T47D (cell line): Measurements from ENCODE around the gene RBP2.
A peak's percentile ranks its signal among the peaks of the same experiment; 100 is the strongest.

Source experiments
- DNase-seq, 2 experiments: peaks; one replicate each; pipeline versions ENCODE4 v3.0.0 to v3.0.0-alpha.2; 2011 to 2012; ENCODE audit warnings: low read depth in 1 of 2, low spot score in 1 of 2
- JUND ChIP-seq: IDR thresholded peaks from 2 replicates; pipeline ENCODE4 v1.6.1; 2012; ENCODE audit warnings: low read depth
- in situ Hi-C: cut with HindIII; loops from 2 replicates; pipeline ENCODE4 v1.10.0; 2016; ENCODE audit warnings: low sequenced_read_pairs, low pct_unique_long_range_greater_than_20kb

Gene RBP2

DNA sequence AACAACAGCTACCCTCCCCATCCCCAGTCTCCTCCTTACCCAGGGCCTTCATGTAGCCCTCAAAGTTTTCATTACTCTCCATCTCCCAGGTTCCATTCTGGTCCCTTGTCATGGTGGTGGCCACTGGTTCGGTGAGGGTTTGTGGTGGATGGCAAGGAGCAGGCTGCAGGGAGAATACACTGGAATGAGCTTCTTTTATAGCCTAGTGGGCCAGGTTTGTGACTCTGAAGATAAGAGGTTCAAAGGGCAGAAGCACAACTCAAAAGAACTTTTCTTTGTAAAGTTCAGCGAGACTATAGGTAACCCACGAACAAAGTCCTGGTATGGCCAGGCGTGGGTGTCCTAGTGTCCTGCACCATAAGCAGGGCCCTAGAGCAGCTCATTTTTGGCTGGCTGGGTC is at the start of gene RBP2:
Gene RBP2, minus strand, starts transcription at position 169 of the 400 bp plus-strand sequence. Its CDS starts 57 bp downstream, at position 112.
- TF ChIP-seq JUND, result no peak
- no peak for DNase-seq
- in situ Hi-C loops, result no loop called here

DNA sequence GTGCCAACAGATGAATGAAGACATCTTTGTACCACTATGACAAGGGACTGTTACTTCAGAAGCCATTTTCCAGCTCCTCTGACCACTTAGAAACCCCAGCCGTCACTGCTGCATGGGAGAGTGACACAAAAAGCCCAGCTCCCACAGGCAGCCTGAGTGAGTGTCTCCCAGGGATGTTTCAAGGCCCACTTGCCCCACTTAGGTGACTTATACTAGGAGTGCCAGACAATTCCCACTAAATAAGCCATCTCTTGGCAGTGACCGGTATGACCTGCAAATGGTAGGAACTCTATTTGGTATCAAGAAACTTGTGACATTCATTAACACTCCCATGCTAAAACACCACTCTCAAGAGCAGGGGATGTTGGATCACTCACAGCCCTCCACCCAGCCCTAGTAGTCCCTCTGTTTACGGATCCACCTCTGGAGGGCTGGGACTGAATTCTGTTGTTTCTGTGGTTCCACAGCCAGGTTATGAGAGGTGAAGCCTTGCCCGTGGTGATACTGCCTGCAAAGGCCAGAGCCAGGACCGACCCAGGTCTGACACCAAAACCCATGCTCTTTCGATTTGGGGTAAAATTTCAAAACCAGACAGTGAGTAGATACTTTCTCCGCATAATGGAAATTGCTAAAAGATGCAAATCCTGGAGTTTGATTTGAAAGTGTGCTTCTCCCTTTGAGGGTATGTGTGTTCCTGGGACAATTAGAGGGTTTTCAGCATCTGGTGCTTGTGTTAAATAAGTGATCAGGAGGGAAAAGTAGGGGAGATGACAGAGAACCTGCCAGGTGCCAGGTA is 48.7 kb upstream of the RBP2 start:
- DNase-seq, result no peak
- no peak for TF ChIP-seq JUND
- in situ Hi-C loops, result no loop called here

DNA sequence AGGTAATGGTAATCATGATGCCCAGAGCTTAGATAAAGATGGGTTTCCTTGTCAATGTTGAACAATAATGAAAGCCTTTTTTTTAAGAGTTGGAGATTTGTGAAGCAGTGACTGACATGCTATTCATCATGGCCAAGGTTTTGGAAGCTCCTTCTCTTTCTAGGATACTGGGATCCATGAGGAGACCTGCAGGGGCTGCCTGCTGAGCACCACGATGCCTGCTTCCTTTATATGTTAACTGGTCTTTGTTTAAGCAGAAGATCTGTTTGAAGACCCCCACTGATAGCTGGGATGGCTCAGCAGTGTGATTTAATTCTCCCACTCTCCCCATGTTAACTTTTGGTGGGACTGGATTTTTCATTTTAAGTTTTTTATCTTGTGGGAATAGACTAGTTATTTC is 47.4 kb upstream of the RBP2 start:
- DNase-seq, result no peak
- TF ChIP-seq JUND, result no peak
- in situ Hi-C loops, result no loop called here

DNA sequence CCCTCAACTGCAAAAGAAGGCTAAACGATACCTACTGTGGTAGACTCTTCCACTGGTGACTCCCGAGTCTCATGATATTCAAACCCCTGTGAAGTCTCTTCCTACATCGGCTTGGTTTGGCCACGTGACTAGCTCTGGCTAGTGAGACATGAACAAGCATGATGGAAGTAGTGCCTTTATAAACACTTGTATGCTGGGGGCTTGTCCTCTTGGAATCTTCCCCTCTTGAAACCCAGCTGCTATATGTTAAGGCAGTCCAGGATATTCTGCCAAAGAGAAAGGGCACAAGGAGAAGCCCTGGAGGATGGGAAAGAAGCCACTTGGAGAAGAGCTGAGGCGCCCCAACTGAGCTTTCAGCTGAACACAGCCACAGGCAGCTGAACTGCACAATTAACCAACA is 46.9 kb upstream of the RBP2 start:
- DNase-seq, result no peak
- in situ Hi-C loops, result no loop called here

DNA sequence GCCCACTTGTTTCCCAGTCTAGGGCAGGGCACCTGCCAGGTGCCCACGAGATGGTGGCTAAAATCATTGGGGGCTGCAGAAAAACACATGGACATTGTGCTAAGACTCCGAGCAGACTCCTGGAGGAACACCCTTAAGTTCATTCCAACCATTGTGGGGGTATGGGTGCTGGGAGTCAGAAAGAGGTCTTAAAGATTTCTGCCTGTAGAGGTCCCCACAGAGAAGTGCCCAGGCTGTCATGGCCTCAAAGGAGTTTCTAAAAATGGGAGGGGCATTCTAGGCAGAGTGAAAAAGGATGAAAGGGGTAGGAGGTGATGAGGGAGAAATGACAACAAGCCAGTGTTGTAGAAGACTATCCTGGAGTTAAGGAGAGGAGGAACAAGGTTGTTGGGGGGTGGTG is 46.1 kb upstream of the RBP2 start:
- no peak for DNase-seq
- in situ Hi-C loops, result no loop called here
- TF ChIP-seq JUND, result no peak

More for the DNA sequence above, 46.9 kb upstream of the RBP2 start:
- no peak for TF ChIP-seq JUND

DNA sequence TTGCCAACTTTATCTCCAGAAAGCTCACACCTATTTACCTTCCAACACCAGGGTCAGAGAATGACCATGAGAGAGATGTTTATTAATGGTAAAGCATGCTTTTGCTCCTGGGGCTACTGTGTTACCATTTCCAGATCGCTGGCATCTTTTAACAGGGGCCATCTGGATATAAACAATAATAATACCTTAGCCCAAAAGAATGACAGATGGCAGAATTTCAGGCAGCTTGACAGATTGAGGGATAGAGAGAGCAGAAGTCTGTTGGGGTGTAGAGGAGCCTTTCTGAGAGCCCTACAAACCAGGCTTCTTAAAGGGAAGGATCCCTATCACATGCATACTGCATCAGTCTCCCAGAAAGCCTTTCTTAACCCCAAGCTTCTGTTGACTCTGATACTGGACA is 45.5 kb upstream of the RBP2 start:
- in situ Hi-C loops, result no loop called here
- TF ChIP-seq JUND, result no peak
- no peak for DNase-seq

DNA sequence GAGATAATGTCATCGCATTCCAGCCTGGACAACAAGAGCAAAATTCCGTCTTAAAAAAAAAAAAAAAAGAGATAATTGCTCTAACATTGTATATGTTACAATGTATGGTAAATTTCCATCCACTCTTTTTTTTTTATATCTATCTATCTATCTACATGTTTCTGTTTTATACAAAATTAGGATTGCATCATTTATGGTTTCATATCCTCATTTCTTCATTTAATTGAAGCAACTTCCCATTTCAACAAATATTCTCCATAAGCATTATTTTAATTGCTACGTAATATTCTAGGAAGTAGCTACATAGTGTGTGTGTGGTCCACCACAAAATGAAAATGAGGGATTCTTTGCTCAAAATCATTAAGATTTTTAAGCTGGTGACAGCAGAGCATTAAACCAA is 44.8 kb upstream of the RBP2 start:
- no peak for TF ChIP-seq JUND
- DNase-seq, result no peak
- in situ Hi-C loops, result no loop called here

DNA sequence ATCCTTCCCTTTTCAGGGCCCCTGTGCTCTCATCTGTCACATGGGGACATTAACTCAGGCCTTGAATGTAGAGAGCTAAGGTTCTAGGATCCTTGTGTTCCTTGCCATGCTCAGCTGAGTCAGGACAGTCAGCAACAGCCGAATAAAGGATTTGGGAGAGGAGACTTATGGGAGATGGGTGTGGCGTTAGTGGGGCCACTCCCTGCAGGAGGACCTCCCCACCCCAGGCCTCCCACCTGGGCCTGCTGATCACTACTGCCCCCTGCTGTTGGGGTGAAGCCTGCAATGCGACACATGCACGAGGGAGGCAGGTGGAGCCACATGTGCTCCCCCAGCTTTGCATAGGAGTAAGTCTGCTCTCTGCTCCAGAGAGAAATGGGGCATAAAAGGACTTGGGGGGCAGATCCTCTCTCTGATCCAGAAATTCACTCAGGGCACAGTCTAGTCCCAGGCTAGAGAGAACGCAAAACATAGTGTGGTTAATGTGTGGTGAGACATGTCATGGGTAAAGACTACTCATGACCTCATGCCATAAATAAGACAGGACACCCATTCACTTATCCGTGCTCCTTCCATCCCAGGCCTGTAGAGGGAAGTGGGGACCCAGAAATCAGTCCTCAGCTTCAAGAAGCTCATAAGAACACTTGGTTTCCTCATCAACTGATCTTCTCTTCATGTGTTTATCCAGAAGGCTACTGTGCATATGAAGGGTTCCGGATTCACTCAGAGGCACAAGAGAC is 43.9 kb upstream of the RBP2 start:
- DNase-seq, result peak in 1 of 2 experiments; percentile 36
- no peak for TF ChIP-seq JUND
- in situ Hi-C loops, result no loop called here

DNA sequence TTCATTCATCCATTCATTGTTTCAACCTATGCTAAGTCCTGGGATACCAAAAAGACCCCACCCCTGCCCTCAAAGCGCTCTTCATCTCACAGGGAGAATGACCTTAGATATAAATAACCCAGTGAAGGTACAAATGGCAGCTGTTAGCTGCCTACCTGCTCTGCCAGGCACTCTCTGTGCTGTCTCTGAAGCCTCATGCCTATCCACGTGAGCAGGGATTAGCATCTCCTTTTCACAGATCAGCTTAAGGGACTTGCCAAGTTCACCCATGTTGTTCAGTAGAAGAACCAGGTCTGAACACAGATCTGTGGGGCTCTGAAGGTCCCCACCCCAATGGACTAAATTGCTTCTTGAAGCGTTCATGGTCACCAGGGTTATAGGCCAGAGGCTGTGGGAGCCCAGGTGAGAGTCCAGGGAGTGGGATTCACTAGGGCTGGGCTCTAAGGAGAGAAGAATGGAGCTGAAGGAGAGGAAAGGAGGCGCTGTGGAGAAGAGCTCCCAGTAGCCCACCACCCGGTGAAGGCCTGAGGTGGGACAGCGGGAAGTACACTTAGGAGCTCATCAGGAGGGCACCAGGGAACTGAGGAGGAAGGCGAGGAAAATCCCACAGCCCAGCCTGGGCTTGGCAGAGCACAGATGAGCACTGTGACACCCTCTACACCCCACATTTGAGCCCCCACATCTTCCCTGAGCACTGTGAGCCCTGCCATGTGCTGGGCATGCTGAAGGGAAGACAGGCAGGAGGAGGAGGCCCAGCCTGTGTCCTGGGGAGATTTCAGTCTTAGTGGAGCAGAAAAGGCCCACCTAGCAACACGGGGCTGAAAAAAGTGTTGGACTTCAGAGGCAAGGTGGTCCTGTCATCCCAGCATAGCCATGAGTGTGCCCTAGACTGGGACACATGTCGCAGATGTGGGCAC is 42.9 kb upstream of the RBP2 start:
- in situ Hi-C loops, result no loop called here
- DNase-seq, result no peak
- no peak for TF ChIP-seq JUND

DNA sequence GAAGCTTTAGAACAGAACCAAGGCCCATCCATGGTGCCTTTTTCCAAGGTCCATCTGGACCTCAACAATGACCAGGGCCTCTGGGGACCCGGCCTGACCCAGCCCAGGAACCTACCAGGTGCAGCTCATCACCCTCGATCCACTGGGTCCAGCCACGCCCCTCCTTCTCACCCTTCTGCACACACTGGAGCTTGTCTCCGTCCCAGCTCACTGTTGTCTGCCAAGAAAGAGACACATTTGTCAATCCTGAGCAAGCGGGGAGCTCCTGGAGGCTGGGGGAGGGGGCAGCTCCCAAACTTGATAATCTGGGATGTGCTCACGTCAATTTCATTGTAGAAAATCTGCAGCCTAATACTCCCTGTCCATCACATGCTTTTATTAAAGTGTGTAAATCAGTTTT is 42.0 kb upstream of the RBP2 start:
- in situ Hi-C loops, result no loop called here
- no peak for DNase-seq
- TF ChIP-seq JUND, result no peak

DNA sequence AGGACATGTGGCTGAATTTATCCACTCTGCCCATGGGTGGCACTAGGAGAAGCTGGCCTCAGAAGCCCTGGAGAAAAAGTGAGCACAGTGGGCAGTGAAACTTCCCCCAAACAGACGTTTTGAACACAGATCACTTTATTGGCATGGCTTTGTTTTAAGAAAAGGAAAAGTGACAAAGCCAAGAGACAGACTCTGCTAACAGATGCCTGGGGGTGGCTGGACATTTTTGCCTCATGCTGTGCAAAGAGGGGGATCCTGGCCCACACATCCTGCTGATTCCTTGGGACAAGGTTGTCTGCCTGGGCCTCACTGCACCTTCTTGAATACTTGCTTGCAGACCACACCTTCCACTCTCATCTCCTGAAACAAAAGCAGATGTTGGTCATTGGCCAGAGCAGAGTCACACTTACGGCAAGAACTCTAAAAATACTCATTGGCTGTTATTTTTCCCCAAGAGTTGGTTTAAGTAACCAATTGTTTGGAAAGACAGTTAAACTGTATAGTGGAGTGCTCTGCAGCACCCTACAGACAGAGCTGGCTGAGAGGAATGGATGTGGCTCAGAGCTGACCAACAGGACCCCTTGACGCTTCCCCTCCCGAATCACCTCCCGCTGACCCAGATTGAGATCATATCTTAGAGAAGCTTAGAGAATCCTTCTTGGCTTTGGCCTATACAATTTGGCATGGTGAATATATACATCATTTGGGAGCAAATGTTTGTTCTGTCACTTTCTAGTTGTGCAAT is 41.2 kb upstream of the RBP2 start:
- in situ Hi-C loops, result no loop called here
- no peak for DNase-seq
- no peak for TF ChIP-seq JUND

DNA sequence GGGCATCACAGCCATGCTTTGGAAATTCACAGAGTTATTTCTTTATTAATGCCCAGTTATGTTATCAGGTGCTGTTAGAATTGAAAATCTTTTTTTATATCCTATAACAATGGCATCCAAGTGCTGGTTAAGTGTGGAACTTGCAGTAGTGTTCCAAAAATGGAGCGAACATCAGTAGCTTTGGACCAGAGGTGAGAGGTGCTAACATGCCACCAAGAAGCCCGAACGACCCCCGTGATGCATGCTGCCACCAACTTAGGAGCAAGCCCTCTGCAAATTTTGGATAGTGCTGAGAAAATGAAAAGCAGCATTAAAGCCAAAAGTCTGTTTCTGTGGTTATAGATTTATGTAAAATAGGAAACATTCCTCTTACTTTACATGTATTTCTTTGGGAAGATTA is 38.4 kb upstream of the RBP2 start:
- no peak for DNase-seq
- no peak for TF ChIP-seq JUND
- in situ Hi-C loops, result no loop called here
